ENCODE results near the gene KTN1. TPM values are rescaled to one million over a fixed set of nuclear protein-coding genes. Genes with fewer than 3 reads are reported as not detected.

The KTN1 gene
- total RNA-seq, 1 donor from 2014 or later, result 128 TPM

GRCh38 chr14:55535516-55536203 is 44.3 kb upstream of the KTN1 start:
- Histone ChIP-seq H3K27me3 (ENCODE audit: control insufficient read depth, insufficient read depth, low read length) (no peaks in the 10 kb centered on the region), H3K4me3 (ENCODE audit: low read depth, low read length) (no peak overlapping the region), H3K36me3 (ENCODE audit: control insufficient read depth, insufficient read depth, low read length) (no peaks in the 10 kb centered on the region)
- no peak for TF ChIP-seq CTCF (IDR thresholded peaks at IDR 0.05; ENCODE audit: insufficient read depth, low read length, severe bottlenecking)
- FAIRE-seq (no peak), DNase-seq (ENCODE audit: low read depth) (peak; percentile 88)

- DNase-seq (ENCODE audit: low read depth), result no peak
- no peak overlapping the region for H3K4me3 ChIP-seq (ENCODE audit: low read depth, low read length)
- no peak for FAIRE-seq
- H3K36me3 ChIP-seq (ENCODE audit: control insufficient read depth, insufficient read depth, low read length), result no peaks in the 10 kb centered on the region
- no peaks in the 10 kb centered on the region for H3K27me3 ChIP-seq (ENCODE audit: control insufficient read depth, insufficient read depth, low read length)
- no peak for TF ChIP-seq CTCF (IDR thresholded peaks at IDR 0.05; ENCODE audit: insufficient read depth, low read length, severe bottlenecking)
Observed at GRCh38 chr14:55536204-55536708, 43.8 kb upstream of the KTN1 start.

GRCh38 chr14:55537782-55538181 is 42.2 kb upstream of the KTN1 start:
- FAIRE-seq (no peak), DNase-seq (ENCODE audit: low read depth) (no peak)
- Histone ChIP-seq H3K36me3 (ENCODE audit: control insufficient read depth, insufficient read depth, low read length) (no peaks in the 10 kb centered on the region), H3K4me3 (ENCODE audit: low read depth, low read length) (no peak overlapping the region), H3K27me3 (ENCODE audit: control insufficient read depth, insufficient read depth, low read length) (no peaks in the 10 kb centered on the region)
- TF ChIP-seq CTCF (IDR thresholded peaks at IDR 0.05; ENCODE audit: insufficient read depth, low read length, severe bottlenecking), result no peak

GRCh38 chr14:55539975-55540374 is 40.0 kb upstream of the KTN1 start:
- Histone ChIP-seq H3K4me3 (ENCODE audit: low read depth, low read length) (no peak overlapping the region), H3K27me3 (ENCODE audit: control insufficient read depth, insufficient read depth, low read length) (no peaks in the 10 kb centered on the region), H3K36me3 (ENCODE audit: control insufficient read depth, insufficient read depth, low read length) (no peaks in the 10 kb centered on the region)
- TF ChIP-seq CTCF (IDR thresholded peaks at IDR 0.05; ENCODE audit: insufficient read depth, low read length, severe bottlenecking), result no peak
- no peak for DNase-seq (ENCODE audit: low read depth)
- no peak for FAIRE-seq

GRCh38 chr14:55540847-55541773 is 38.9 kb upstream of the KTN1 start:
- H3K36me3 ChIP-seq (ENCODE audit: control insufficient read depth, insufficient read depth, low read length), result no peaks in the 10 kb centered on the region
- H3K4me3 ChIP-seq (ENCODE audit: low read depth, low read length), result no peak overlapping the region
- DNase-seq (ENCODE audit: low read depth), result peak; percentile 83
- no peaks in the 10 kb centered on the region for H3K27me3 ChIP-seq (ENCODE audit: control insufficient read depth, insufficient read depth, low read length)
- TF ChIP-seq CTCF (IDR thresholded peaks at IDR 0.05; ENCODE audit: insufficient read depth, low read length, severe bottlenecking), result no peak
- no peak for FAIRE-seq
